HG03039 (cell line): ENCODE results near the gene SHISA9.

Experiments
- ATAC-seq: cut with Tn5 transposase; IDR thresholded peaks from one replicate; pipeline ENCODE4 v1.9.1; 2021; ENCODE audit warnings: mild to moderate bottlenecking, moderate library complexity; ENCODE audit not compliant: unreplicated experiment

The SHISA9 gene

DNA sequence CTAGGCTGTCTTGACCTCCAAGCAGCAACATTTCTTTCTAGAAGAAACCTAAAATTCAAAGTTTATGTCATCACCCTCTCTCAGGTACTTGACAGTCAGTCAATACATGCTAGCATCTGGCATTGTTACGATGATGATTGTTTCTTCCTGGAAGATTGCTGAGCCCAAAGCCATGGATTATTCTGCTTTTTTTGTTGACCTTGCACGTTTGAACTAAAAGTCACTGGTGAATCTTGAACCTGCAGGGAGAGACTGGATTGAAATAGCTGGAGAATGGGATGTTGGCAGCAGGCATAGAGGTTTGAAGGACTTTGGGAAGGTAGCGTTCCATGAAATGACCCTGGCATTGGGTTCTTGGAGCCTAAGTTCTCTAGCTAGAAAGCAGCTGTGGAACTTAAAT lies 42.9 kb downstream of the SHISA9 start:
- no peak for ATAC-seq

DNA sequence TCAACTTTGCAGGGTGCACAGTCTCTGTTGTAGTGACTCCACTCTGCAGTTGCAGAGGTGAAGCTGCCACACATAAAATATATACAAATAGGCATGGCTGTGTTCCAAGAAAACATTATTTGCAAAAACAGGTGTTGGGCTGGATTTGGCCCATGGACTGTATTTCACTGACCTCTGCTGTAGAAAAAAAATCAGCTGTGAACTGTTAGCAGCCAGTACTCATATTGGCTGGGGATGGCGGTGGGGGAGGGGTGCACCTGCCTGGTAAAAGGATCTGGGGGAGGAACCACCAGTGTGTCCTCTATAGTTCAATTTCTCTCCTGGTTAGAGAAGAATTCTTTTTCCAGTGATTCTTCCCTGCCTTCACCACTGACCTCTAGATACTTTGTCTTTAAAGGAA lies 50.0 kb downstream of the SHISA9 start:
- no peak for ATAC-seq

DNA sequence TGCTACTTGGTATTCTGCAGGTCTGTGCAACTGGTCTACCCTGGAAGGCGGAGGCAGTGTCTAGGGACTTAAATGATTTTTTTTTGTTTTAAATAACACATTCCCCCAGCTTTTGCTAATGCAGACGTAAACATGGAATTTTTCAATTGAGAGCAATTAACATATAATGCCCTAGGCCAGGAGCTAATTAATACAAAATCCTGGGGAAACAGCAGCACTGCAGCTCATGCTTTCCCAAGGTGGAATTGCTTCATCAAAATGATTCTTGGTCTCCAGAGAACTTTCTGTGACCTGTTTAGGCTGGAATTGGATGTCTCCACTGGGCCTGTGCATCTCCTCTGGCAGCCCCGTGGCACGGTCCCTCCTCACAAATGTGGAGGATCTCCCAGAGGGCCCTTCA lies 50.6 kb downstream of the SHISA9 start:
- no peak for ATAC-seq

DNA sequence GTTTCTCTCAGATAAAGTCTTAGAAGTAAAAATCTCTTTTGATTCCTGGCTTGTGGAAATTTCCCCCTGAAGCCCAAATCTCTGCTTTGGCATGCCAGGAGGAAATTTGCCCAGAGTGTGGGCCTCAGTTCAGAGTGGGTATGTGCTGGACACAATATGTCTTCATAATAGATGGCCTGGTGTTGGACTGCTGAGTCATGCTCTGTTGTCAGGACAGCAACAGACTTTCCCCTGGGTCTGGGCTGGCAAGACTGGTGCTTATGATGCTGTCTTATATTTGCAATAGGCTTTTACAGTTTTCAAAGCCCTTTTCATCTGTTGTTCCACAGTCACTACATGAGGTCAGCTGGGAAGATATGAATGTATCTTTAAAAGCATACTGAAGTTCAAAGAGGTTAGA lies 57.0 kb downstream of the SHISA9 start:
- ATAC-seq: no peak

DNA sequence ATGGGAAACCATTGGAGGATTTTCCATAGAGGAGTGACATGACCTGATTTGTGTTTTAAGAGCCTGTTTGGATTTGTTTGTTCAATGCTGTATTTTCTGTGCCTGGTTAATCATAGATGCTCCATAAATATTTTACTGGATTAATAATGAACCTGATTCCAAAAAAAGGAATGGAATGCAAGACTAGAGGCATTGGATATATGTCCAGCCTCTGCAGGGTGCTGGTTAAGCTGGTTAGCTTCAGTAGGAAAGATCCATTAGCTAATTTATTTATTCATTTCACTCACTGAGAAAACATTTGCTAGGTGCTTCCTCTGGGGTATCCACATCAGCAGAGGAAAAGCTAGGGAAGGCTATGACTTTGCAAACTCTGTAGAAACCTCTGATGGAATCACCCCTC lies 57.7 kb downstream of the SHISA9 start:
- no peak for ATAC-seq

DNA sequence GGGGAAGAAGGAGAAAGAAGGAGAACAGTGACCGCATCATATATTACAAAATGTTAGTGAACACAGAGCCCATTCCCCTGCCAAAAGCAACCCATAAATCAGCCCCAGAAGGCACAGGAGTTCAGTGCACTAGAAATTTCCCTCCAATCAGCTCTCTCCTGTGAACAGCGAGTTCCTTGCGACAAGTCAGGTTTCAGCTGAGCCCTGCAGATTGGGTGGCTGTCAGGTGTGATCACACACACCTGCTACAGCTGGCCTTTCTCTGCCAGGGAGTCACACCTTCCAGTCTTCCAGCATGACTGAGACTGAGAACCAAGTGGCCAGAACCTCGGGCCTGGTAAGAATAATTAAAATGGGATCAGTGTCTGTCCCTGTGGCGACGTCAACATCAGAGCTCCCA lies 60.2 kb downstream of the SHISA9 start:
- no peak for ATAC-seq

DNA sequence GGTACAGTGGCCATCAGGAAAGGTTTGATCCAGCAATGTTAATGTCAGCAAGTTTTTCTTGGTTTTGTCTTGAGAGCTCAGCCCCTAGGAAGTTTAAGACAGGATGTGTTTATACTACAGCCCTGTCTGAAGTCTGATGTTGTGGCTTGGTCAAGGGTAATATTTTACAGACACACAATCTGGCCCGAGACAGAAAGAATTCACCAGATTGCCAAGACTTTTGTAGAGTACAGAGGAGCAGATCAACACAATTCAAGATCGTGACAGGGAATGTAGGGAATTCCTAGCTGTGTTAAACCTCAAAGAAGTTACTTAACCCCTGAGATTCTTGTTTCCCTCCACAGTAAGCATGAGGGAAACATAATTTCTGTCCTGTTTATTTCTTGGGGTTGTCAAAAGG lies 63.1 kb downstream of the SHISA9 start:
- no peak for ATAC-seq

DNA sequence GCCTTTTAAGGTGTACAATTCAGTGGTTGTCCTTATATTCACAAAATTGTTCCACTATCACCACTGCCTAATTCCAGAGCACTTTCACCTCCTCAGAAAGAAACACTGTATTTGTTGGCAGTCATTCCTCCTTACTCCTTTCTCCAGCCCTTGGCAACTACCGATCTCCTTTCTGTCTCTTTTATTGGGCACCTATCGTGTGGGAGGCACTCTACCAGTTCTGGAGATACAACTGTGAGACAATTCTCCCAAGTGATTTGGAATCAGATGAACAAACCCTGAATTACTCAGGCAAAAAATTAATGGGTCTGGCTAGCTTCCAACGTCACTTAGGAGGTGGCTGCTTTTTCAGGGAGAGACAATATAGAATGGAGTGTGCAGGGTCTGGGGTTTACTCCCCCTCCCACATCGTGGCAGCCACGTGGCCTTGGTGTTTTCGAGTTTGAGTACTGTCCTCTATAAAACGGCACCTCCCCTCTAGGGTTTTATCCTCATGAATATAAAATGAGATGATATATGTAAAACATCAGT lies 63.9 kb downstream of the SHISA9 start:
- no peak for ATAC-seq

DNA sequence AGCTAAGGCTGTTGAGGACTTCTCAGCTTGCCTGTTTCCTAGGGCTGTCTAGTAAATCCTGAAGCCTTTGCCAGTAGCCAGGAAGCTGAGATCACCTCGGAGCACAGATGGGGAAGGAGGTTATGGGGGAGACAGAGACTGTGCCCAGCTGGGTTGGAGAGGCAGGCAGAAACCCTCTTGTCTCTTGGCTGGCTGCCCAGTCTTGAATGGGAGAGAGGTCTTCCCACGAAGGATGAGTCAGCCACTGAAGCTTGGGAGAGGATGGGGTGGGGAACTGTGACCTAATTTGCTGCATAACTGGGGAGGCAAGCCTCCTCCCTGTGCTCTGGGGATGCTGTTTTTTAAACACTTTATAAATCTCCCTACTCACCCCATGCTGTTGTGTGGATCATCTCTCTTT lies 69.8 kb downstream of the SHISA9 start:
- no peak for ATAC-seq

DNA sequence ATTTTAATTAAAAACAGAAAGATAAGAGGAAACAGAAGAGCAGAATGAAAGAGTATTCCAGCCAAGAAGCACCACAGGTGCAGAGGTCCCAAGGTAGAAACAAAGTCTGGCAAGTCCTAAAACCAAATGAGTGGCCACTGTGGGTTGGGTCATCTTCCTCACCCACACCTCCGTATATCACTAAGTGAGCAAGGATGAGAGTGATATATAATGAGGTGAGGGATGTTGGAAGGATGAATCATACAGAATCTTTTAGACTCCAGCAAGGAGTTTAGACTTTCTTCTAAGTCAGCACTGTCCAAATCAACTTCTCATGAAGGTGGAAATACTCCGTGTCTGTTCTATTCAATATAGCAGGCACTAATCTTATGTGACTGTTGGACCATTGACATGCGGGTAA lies 70.8 kb downstream of the SHISA9 start:
- ATAC-seq: no peak

DNA sequence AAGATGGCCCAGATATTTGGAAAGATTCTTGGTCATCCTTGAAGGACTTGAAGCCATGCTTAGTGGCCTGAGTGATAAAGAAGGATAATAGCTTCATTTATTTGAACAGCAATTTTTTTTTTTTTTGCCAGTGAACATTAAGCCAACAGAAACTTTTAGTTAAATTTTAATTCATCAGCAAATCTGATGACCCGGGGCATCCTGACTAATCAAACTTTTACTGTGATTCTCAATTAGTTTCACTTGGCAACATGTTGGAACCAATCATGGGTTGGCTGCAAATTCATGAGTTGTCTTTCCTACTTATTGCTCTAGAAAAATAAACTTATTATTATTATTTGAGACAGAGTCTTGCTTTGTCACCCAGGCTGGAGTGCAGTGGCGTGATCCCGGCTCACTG lies 74.4 kb downstream of the SHISA9 start:
- no peak for ATAC-seq

DNA sequence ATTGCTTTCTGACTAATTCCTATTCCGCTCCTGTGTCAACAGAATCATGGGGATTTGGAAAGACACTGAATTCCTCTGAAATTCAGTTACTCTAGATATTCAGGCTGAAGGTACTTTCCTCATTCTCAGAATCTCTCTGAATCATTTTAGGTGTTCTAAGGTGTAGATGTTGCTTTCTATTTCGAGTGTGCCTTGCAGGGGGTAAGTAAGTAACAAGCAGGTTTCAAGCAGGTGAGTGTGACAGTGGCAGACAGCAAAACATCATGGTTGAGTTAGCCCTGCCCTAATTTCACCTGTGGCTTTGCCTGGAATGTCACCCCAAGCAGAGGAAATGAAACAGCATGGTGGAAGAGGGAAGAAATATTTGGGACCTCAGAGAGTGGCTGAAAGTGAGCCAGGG lies 75.1 kb downstream of the SHISA9 start:
- ATAC-seq: no peak

DNA sequence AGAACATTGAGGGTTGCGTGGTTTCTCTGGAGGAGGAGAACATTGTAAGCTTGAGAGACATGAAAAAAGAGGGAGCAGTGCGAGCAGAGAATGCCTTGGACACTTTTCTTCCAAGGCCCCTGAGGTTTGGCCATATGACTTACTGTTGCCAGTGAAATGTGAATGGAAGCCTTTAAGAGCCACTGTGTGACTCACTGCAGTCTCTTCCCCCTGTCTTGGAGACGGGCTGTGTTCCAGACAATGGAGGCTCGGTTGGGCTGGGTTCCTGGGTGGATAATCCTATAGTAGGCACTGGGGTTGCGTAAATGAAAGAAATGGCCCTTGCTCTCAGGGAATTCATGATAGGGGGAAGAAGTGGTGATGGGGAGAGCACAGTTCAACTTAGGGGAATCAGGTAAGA lies 75.5 kb downstream of the SHISA9 start:
- no peak for ATAC-seq

DNA sequence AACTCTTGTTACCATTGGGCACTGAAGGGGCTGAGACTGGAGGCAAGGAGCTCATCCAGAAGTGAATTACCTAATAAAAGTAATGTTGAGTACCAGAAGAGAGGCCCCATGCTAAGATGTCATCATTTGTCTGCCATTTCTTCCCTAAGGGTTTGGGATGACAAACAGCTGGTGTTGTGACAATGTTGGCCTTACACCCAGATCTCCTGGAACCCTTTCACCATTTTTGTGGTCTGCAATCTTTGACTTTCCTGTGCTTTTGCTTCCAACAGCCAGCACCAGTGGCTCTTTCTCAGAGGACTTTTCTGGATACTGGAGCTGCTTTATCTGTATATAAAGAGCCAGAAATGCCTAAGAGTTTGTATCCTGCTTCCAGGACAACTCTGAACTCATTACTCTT lies 84.1 kb downstream of the SHISA9 start:
- ATAC-seq: no peak

DNA sequence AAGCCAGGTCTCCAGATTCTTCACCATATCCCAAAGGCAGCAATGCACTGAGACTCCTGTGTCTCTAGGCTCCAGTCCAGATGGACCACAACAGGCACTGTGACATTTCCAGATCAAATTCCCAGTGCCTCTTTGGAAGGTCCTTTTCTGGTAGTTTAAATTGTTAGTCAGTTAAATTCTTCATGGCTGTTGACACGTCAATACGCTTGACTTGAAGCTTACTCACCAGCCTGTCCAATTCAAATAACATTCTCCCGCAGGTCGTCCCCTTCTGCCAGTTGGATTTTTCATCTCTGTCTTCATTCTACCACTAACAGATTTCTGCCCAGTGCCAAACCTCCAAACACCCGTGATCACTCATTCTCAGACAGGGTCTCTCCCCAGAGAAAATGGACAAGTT lies 86.7 kb downstream of the SHISA9 start:
- ATAC-seq: no peak

DNA sequence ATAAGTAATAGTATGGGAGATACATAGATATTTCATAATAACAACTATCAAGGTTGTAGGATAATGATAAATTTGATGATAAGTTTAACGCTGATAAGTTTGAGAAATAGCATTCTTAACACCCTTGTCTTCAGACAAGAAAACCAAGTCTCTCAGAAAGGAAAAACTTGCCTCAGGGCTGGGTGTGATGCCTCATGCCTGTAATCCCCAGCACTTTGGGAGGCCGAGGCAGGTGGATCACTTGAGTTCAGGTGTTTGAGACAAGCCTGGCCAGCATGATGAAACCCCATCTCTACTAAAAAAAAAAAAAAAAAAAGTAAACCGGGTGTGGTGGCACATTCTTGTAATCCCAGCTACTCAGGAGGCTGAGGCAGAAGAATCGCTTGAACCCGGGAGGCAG lies 90.7 kb downstream of the SHISA9 start:
- ATAC-seq: no peak

DNA sequence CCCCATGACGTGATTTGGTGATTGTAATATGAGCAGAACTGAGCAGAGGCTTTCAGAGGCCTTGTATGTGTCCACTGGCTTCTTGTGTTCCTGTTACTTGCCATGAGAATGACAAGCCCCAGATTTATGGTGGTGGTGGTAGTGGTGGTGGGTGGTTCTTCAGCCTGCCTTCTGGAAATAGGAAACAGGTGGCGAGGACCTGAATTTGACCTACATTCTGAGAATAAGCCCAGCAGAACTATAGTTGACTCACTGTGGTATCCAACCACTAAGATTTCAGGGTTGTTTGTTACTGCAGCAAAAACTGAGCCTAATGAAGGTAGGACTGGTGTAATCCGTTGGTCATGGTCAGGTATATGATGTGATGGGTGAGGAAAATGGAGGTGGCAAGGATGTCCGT lies 93.0 kb downstream of the SHISA9 start:
- no peak for ATAC-seq

DNA sequence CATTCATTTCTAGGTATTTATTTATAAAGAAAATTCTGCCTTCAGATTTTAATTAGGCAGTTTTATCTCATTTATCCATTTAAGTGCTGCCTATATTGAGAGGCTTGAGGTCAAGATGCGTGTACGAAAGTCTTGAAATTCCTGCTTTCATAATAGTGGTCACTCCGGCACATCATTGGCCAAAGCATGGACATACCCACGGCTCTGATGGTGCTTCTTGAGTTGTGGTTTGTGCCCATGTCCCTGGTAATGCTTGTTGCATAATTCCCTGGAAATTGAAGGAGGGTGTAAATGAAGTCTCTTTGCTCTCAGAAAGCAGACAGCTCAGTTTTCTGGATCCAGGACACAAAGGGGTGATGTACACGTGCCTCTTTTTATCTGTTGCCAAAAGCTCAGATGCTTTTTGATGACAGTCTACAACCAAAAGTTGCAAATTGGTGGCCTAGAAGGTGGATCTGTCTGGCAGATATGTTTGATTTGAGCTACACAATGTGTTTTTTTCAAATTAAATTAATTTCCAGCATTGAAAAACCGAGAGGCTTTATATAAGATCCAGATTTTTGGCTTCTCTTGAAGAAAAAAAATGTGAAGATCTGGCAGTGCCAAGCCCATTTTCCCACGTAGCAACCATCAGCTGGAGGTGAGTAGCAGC lies 94.4 kb downstream of the SHISA9 start:
- ATAC-seq: no peak

DNA sequence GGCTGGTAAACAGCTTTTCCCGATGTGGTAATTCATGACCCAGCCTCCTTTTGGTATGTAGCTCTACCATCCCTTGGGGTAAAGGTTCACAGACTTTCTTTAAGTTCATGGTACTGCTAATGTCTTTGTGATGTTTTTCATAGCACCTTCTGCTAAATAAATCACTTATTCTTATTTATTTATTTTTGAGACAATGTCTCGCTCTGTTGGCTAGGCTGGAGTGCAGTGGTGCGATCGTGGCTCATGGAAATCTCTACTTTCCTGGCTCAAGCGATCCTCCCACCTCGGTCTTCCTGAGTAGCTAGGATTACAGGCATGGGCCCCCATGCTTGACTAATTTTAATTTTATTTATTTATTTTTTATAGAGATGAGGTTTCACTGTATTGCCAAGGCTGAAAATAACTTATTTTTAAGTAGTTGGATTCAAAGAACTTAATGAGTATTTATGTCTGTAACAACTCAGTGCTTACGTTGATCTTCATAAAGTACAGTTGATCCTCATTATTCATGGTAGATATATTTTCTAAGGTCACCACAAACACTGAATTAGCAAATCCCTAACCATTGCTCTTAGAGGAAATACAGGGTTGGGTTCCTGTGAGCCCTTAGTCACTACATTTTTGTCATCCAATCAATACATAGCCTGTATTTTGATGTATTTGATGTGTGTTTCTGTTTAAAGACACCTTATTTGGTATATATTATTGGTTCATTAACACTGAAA lies 97.1 kb downstream of the SHISA9 start:
- no peak for ATAC-seq

DNA sequence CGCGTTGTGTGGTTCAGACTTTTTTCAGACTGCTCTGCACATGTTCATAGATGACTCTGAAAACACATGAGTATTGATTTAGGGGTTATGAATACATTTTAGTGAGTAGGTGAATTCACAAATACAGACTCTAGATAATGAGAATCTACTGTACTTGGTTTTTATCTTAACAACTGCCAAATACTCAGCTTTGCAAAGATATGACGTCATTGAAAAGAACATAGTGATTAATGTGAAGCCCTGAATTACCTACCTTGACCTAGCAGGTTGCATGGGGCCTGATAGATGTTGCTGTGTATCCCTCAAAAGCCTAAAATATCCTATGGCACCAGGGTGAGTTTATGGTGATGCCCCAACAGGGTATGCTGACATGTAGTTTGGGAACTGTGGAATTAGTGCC lies 98.0 kb downstream of the SHISA9 start:
- ATAC-seq: no peak

DNA sequence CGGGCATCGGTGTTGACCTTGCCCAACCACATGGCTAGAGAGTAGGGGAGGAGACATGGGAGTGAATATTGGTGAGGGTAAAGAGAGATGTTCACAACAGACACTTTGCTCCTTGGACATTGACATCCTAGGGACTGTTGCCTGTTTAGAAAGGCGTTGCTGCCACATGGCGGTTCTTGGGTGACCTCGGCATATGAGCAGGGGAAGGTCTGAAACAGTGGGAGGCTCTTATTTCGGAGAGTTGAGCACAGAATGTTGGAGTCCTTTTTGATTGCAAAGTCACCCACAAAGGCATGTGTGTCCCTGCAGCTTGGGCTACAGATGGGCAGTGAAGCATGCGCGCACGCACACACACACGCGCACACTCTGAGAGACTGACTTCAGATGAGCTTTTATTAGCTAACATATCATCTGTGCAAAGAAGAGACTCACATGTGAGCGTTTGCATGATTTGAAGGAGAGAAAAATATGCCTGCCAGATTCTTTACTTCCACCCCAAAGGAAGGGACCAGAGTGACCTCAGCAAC lies 104.4 kb downstream of the SHISA9 start:
- no peak for ATAC-seq

DNA sequence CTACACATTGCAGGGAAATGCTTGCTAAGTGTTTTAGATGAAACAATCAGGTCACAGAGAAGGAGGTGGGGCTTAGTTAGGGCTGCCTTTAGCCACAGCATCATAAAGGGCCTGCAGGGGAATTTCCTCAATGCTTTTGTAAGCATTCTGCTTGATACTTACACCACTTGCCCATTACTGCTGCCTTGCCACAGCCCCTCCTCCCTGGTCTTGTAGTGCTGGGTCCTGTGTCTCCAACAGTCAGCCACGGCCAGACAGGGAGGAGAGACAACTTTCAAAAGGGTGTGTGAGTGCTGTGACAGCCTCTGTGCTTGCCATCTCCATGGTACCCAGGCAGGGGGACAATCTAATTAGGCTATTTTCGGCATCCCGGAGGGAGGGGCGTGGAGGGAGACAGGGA lies 111.2 kb downstream of the SHISA9 start:
- no peak for ATAC-seq
